Effector memory CD4-positive, alpha-beta T cell (primary cell): ENCODE results near the gene BLID.

Experiments used
- DNase-seq, 3 donors: peaks; one replicate each; pipeline ENCODE4 v3.0.0-alpha.2; 2020
- H3K27ac ChIP-seq: 2 replicates; pipeline ENCODE4 v1.7.0; 2013; ENCODE audit warnings: mild to moderate bottlenecking, low read length, moderate library complexity; ENCODE audit not compliant: insufficient read depth, poor library complexity, severe bottlenecking
- H3K27me3 ChIP-seq: replicated peaks from 2 replicates; pipeline ENCODE4 v1.7.0; 2013; ENCODE audit warnings: mild to moderate bottlenecking, low read length; ENCODE audit not compliant: insufficient read depth, control insufficient read depth, poor library complexity, severe bottlenecking
- H3K36me3 ChIP-seq: 2 replicates; pipeline ENCODE4 v1.7.0; 2013; ENCODE audit warnings: mild to moderate bottlenecking, low read length, moderate library complexity; ENCODE audit not compliant: control insufficient read depth, insufficient read depth
- H3K4me1 ChIP-seq: 2 replicates; pipeline ENCODE4 v1.7.0; 2013; ENCODE audit warnings: low read length, mild to moderate bottlenecking; ENCODE audit not compliant: control insufficient read depth, insufficient read depth, poor library complexity, severe bottlenecking
- H3K4me3 ChIP-seq: 2 replicates; pipeline ENCODE4 v1.7.0; 2013; ENCODE audit warnings: low read length, low read depth, mild to moderate bottlenecking; ENCODE audit not compliant: insufficient read depth, poor library complexity, severe bottlenecking
- H3K9me3 ChIP-seq: 2 replicates; pipeline ENCODE4 v1.7.0; 2013; ENCODE audit warnings: mild to moderate bottlenecking, low read length, moderate library complexity; ENCODE audit not compliant: control insufficient read depth

Gene BLID

DNA sequence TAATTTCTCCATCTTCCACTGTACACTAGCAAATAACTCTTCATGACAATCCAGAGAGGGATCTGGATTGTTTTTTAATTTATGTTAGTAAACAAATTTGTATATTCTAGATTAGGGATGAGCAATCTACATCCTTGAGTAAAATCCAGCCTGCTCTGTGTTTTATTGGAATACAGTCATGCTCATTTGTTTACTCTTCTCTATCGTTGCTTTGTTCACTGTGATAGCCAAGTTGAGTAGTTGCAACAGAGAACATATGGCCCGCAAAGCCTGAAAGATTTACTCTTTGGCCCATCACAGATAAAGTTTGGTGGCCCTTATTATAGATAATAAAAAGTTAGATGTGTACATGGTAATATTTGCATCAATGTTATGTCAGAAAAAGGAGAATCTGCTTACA is 6.2 kb upstream of the BLID start:
- no peaks in the 10 kb centered on the region for H3K36me3 ChIP-seq
- no peaks in the 10 kb centered on the region for H3K9me3 ChIP-seq

DNA sequence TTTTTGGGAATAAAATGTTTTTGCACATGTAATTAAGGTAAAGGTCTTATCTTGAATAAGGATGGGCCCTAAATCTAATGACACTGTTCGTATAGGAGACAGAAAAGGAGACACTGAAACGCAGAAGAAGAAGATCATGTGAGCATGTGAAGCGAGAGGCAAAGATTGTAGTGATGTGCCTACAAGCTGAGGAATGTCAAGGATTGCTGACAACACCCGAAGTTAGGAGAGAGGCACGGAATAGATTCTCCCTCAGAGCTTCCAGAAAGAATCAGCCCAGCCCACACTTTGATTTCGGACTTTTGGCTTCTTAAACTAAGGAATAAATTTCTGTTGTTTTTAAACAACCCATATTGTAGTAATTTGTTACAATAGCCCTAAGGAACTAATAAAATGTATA is 4.1 kb upstream of the BLID start:
- H3K4me3 ChIP-seq = no peak overlapping the region
- H3K4me1 ChIP-seq = no peaks in the 10 kb centered on the region
- no peaks in the 10 kb centered on the region for H3K27me3 ChIP-seq
- DNase-seq = no peak
- no peaks in the 10 kb centered on the region for H3K36me3 ChIP-seq
- H3K27ac ChIP-seq = no peak overlapping the region
- H3K9me3 ChIP-seq = no peaks in the 10 kb centered on the region

More for the DNA sequence above, 6.2 kb upstream of the BLID start:
- Histone ChIP-seq H3K4me1 (no peaks in the 10 kb centered on the region), H3K27ac (no peak overlapping the region), H3K4me3 (no peak overlapping the region), H3K27me3 (no peaks in the 10 kb centered on the region)
- DNase-seq = no peak

DNA sequence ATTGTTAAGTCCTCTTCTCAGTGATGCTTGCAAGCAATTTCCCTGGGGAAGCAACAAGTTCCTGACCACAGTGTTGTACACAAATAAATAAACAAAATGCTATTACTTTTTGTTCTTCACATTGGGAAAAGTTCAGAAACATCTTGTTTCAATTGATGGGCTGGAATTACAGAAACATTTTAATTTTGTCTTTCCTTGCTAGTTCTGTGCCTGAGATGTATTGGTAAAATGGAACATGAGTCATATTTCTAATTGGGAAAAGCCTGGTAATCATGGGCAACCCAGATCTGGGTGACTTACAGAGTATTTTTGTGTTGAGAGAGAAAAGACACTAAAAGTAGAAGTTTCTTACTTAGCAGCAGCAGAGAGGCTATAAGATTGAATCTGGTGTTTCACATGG is 576 bp upstream of the BLID start:
- no peaks in the 10 kb centered on the region for H3K9me3 ChIP-seq
- no peak overlapping the region for H3K4me3 ChIP-seq
- H3K27me3 ChIP-seq = no peaks in the 10 kb centered on the region
- no peak for DNase-seq
- H3K36me3 ChIP-seq = no peaks in the 10 kb centered on the region
- no peak overlapping the region for H3K27ac ChIP-seq
- no peaks in the 10 kb centered on the region for H3K4me1 ChIP-seq

DNA sequence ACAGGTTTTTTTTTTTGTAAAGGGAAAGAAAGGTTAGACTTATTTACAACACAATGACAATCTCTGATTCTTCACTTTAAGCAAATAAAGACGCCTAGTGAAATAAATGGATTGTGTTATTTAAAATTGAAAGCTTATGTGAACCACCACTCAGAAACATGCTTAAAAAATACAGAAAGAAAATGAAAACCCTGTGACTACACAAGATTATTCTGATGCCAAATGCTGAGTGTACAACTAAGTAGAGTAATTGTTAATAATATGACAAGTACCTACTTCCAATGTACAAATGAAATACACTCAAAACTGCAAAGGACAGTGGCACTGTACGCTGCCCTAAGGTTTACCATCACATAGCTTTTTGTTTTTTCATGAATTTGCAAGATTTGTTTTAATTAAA is 1.0 kb downstream of the BLID start:
- Histone ChIP-seq H3K4me3 (no peak overlapping the region), H3K9me3 (no peaks in the 10 kb centered on the region), H3K27me3 (no peaks in the 10 kb centered on the region), H3K27ac (no peak overlapping the region), H3K36me3 (no peaks in the 10 kb centered on the region), H3K4me1 (no peaks in the 10 kb centered on the region)
- DNase-seq = no peak

DNA sequence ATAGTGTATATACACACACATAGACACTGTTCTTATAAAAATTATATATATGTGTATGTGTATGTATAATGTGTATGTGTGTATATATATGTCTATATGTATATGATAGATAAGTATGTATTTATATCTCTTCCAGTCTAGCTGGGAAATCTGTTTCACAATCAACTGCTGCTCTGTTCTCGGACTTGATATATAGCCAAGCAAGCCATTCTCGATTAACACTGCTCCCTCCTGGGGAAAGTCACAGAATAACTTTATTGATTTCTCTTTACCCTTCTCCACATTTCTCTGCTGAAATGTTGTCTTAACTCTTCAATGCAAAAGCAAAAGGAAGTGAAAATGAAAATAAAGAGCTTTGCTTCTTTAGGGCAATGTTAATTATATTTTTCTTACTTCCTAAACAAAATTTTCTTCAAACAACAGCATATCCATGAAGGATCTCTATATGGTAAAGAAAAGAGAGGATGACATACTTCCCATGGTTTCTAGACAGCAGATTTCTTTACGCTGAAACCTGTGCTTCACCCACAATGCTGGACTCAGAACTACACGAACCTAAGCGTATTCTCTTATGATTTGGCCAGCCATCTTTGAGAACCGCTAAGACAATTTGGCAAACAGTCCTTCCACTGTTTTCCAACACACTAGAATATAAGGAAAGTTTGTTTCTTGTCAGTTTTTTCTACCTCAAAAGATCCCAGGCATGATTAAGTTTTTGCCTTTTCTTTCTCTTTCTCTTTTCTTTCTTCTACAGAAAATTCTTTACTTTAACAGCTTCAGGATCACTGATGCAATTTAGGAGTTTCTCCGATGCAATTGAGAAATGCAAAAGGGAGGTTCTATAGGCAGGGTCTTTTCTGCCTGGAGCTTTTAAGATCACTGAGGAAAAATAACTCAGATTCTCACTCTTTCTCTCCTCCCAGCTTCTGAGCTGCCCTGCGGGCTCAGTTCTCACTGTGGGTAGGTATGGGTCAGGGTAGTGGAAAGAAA is 1.9 kb downstream of the BLID start:
- H3K9me3 ChIP-seq = no peaks in the 10 kb centered on the region
- H3K4me1 ChIP-seq = no peaks in the 10 kb centered on the region
- H3K27ac ChIP-seq = no peak overlapping the region
- H3K36me3 ChIP-seq = no peaks in the 10 kb centered on the region
- H3K27me3 ChIP-seq = no peaks in the 10 kb centered on the region
- no peak for DNase-seq
- H3K4me3 ChIP-seq = no peak overlapping the region

DNA sequence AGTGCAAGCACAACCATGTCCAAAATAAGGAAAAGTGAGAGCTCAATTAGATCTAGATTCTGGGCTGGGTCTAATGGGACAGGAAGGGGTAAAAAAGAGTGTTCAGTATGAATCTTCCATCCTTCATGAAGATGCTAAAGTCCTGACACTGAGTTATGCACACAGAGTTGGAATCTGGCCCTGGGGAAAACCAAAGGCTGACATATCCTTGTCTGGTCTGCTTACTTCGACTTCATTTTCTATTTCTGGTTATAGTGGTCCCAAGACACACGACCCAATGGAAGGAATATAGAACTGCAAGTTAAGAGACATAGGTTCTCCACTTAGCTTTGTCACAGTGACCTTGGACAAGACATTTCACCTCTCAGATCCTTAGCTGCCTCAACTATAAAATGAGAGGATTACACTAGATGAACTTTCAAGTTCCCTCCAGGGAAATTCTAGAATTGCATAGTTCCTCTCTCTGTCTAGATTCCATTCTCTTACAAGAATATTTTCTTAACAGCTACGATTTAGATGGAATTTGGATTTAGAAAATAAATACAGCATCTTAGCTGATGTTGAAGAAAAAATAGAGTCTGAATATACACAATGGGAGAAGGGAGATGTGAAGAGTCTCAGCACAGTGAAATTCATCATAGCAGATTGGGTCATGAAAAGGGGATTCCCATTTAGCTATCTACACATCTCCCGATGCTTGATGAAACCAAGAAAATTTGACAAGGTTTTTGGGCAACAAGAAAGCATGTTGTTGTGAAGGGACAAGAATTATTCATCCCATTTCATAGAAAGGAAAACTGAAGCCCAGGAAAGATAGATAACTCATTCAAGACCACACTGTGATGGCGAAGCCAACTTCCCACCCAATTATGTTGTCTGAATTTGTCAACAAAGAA is 3.3 kb downstream of the BLID start:
- Histone ChIP-seq H3K27me3 (no peaks in the 10 kb centered on the region), H3K4me1 (no peaks in the 10 kb centered on the region), H3K4me3 (no peak overlapping the region), H3K36me3 (no peaks in the 10 kb centered on the region), H3K9me3 (no peaks in the 10 kb centered on the region), H3K27ac (no peak overlapping the region)
- no peak for DNase-seq

DNA sequence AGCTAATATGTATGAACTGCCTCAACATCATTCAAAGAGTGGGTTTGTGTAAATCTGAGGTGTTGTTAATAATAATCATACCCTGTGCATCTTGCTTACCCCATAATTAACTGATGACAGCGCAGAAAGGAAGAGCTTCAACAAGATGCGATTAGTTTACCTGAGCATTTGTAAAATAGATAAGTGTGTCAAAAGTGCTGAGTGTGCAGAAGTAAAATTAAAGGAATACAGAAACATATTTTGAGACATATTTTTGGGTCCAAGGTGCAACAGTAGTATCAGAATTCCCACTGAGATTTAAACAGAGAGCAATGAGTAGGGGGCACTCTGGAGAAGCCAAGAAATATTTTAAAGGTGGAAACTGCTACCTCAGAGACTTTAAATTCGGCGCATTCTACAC is 6.1 kb downstream of the BLID start:
- Histone ChIP-seq H3K36me3 (no peaks in the 10 kb centered on the region), H3K9me3 (no peaks in the 10 kb centered on the region), H3K27ac (no peak overlapping the region), H3K27me3 (no peaks in the 10 kb centered on the region), H3K4me1 (no peaks in the 10 kb centered on the region), H3K4me3 (no peak overlapping the region)
- DNase-seq = no peak

DNA sequence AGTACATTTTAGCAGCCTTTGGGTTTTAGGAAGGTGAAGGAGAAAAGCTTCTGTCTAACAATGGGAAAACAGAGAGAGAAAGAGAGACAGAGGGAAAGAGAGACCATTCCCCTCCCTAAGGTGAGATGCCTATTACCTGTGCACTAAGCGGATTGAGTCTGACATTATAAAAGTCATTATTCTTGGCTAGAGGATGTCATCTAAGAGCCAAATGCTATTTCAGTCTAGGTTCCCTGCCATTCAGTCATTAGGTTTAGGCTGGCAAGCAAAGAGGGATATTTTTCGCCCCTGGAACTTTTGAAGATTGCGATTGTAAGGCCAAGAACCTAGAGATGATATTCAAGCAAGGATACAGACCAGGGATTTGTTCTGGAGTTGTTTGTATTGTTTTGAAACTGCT is 7.2 kb downstream of the BLID start:
- no peaks in the 10 kb centered on the region for H3K36me3 ChIP-seq
- H3K27ac ChIP-seq = no peak overlapping the region
- DNase-seq = no peak
- H3K4me3 ChIP-seq = no peak overlapping the region
- H3K27me3 ChIP-seq = no peaks in the 10 kb centered on the region
- H3K9me3 ChIP-seq = no peaks in the 10 kb centered on the region
- H3K4me1 ChIP-seq = no peaks in the 10 kb centered on the region

DNA sequence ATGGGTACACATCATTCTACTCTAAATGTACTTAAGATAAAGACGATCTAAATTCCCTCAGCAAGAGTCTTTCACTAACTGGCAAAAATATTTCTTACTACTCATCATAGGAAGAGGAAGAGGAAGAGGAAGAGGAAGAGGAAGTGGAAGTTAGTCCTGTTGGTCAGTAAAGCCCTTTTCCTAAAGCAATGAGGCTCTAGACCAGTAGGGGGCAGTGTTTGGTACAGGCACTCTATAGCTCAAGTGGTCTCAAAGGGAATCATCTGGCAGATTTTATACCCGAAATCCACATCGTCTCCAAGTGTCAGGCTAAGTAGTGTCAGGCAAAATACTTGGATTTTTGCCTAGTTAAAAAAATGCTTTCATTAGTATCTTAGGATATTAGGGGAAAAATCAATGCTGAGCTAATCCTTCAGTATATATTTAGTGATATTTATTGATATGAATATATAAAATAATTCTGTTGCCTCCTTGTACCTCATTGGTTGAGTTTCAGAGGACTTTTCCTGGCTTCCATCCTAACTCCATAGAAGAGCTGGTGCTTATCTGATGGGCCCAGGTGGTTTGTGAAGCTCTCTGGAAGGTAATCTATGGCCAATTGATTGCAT is 7.7 kb downstream of the BLID start:
- no peaks in the 10 kb centered on the region for H3K27me3 ChIP-seq
- no peak overlapping the region for H3K27ac ChIP-seq
- no peaks in the 10 kb centered on the region for H3K9me3 ChIP-seq
- H3K36me3 ChIP-seq = no peaks in the 10 kb centered on the region
- no peak for DNase-seq
- H3K4me1 ChIP-seq = no peaks in the 10 kb centered on the region
- no peak overlapping the region for H3K4me3 ChIP-seq
